Chondrocyte (in vitro differentiated cells): ENCODE results near the gene NAXD. TPM values are rescaled to one million over a fixed set of nuclear protein-coding genes. Genes with fewer than 3 reads are reported as not detected.
A peak's percentile ranks its signal among the peaks of the same experiment; 100 is the strongest.

ENCODE experiments used
- DNase-seq: peaks from one replicate; pipeline ENCODE4 v3.0.0; 2021; ENCODE audit warnings: mixed read lengths, low spot score
- H3K27ac Mint-ChIP-seq: one replicate; pipeline ENCODE4 v1.8.0; 2021; ENCODE audit warnings: mild to moderate bottlenecking, moderate library complexity, mixed read lengths; ENCODE audit not compliant: unreplicated experiment
- H3K27me3 Mint-ChIP-seq: 2 replicates; pipeline ENCODE4 v1.8.0; 2021; ENCODE audit warnings: low read depth, mixed read lengths
- H3K36me3 Mint-ChIP-seq: 2 replicates; pipeline ENCODE4 v1.8.0; 2021; ENCODE audit warnings: low read depth, mixed read lengths
- H3K4me1 Mint-ChIP-seq: 2 replicates; pipeline ENCODE4 v1.8.0; 2021; ENCODE audit warnings: low read depth, mild to moderate bottlenecking, mixed read lengths
- H3K4me3 Mint-ChIP-seq: one replicate; pipeline ENCODE4 v1.8.0; 2021; ENCODE audit warnings: mild to moderate bottlenecking, moderate library complexity, mixed read lengths; ENCODE audit not compliant: unreplicated experiment
- H3K9me3 Mint-ChIP-seq: 2 replicates; pipeline ENCODE4 v1.8.0; 2021; ENCODE audit warnings: low read depth, mixed read lengths
- CTCF ChIP-seq: fragments of 200-600 bp; sonication (generic); IDR thresholded peaks from 2 replicates; pipeline ENCODE4 v1.5.0; 2021; ENCODE audit warnings: antibody characterized with exemption, mild to moderate bottlenecking, moderate library complexity
- total RNA-seq: library from RNA; stranded (reverse); gene quantifications from 3 replicates; pipeline ENCODE4 v1.2.1, GENCODE V29; 2021

Gene NAXD
- total RNA-seq, 1 donor from 2014 or later, result 27.1 TPM

- no peak for DNase-seq
- Mint-ChIP-seq H3K9me3 (no peaks in the 10 kb centered on the region), H3K27me3 (no peaks in the 10 kb centered on the region), H3K27ac (no peak overlapping the region), H3K4me3 (no peak overlapping the region), H3K4me1 (peaks cover 2% of the 10 kb centered on the region), H3K36me3 (peaks cover 5% of the 10 kb centered on the region)
- TF ChIP-seq CTCF, result no peak
These were observed 34.2 kb downstream of the NAXD start for GRCh38 chr13:110649551-110649950.

GRCh38 chr13:110650436-110650835 is 35.1 kb downstream of the NAXD start:
- no peaks in the 10 kb centered on the region for H3K9me3 Mint-ChIP-seq
- H3K27ac Mint-ChIP-seq, result no peak overlapping the region
- no peaks in the 10 kb centered on the region for H3K27me3 Mint-ChIP-seq
- H3K36me3 Mint-ChIP-seq, result peaks cover 5% of the 10 kb centered on the region
- no peak overlapping the region for H3K4me3 Mint-ChIP-seq
- H3K4me1 Mint-ChIP-seq, result no peaks in the 10 kb centered on the region
- no peak for TF ChIP-seq CTCF
- DNase-seq, result no peak

GRCh38 chr13:110651271-110651670 is 35.9 kb downstream of the NAXD start:
- Mint-ChIP-seq H3K36me3 (peaks cover 10% of the 10 kb centered on the region), H3K9me3 (no peaks in the 10 kb centered on the region), H3K4me1 (no peaks in the 10 kb centered on the region), H3K27me3 (no peaks in the 10 kb centered on the region), H3K27ac (no peak overlapping the region), H3K4me3 (no peak overlapping the region)
- no peak for DNase-seq
- TF ChIP-seq CTCF, result no peak

GRCh38 chr13:110651726-110652230 is 36.4 kb downstream of the NAXD start:
- no peaks in the 10 kb centered on the region for H3K9me3 Mint-ChIP-seq
- peaks cover 11% of the 10 kb centered on the region for H3K36me3 Mint-ChIP-seq
- no peaks in the 10 kb centered on the region for H3K27me3 Mint-ChIP-seq
- H3K27ac Mint-ChIP-seq, result peak overlapping the region; percentile 2
- H3K4me1 Mint-ChIP-seq, result no peaks in the 10 kb centered on the region
- DNase-seq, result no peak
- no peak overlapping the region for H3K4me3 Mint-ChIP-seq
- no peak for TF ChIP-seq CTCF

- H3K4me1 Mint-ChIP-seq, result no peaks in the 10 kb centered on the region
- no peaks in the 10 kb centered on the region for H3K27me3 Mint-ChIP-seq
- TF ChIP-seq CTCF, result no peak
- H3K27ac Mint-ChIP-seq, result peak overlapping the region; percentile 2
- peaks cover 13% of the 10 kb centered on the region for H3K36me3 Mint-ChIP-seq
- H3K9me3 Mint-ChIP-seq, result no peaks in the 10 kb centered on the region
- peak; percentile 63 for DNase-seq
- no peak overlapping the region for H3K4me3 Mint-ChIP-seq
These were observed 36.9 kb downstream of the NAXD start for GRCh38 chr13:110652231-110652730.
